ENCODE measurements around the gene CDC14A.

- TF ChIP-seq CTCF (IDR thresholded peaks at IDR 0.05) (no peak), ATF2 (CRISPR knock-in tag; IDR thresholded peaks at IDR 0.05; ENCODE audit: borderline replicate concordance, low read depth) (no peak), JUN (CRISPR knock-in tag; IDR thresholded peaks at IDR 0.05) (no peak), NFATC4 (CRISPR knock-in tag; IDR thresholded peaks at IDR 0.05) (no peak), MAX (CRISPR knock-in tag; IDR thresholded peaks at IDR 0.05) (no peak), EMX1 (CRISPR knock-in tag; IDR thresholded peaks at IDR 0.05) (no peak), NFYB (CRISPR knock-in tag; conservative IDR thresholded peaks at IDR 0.05; ENCODE audit: low read depth) (no peak), CBFB (CRISPR knock-in tag; IDR thresholded peaks at IDR 0.05; ENCODE audit: low read depth) (no peak), ZBTB43 (CRISPR knock-in tag; IDR thresholded peaks at IDR 0.05) (no peak), ZNF219 (CRISPR knock-in tag; IDR thresholded peaks at IDR 0.05; ENCODE audit: borderline replicate concordance) (no peak), SOX15 (CRISPR knock-in tag; IDR thresholded peaks at IDR 0.05) (no peak), SP1 (CRISPR knock-in tag; conservative IDR thresholded peaks at IDR 0.05) (no peak)
Observed at GRCh38 chr1:100349246-100349645, 3.1 kb upstream of the CDC14A start.
